ENCODE measurements around the gene COPA.

Gene COPA

DNA sequence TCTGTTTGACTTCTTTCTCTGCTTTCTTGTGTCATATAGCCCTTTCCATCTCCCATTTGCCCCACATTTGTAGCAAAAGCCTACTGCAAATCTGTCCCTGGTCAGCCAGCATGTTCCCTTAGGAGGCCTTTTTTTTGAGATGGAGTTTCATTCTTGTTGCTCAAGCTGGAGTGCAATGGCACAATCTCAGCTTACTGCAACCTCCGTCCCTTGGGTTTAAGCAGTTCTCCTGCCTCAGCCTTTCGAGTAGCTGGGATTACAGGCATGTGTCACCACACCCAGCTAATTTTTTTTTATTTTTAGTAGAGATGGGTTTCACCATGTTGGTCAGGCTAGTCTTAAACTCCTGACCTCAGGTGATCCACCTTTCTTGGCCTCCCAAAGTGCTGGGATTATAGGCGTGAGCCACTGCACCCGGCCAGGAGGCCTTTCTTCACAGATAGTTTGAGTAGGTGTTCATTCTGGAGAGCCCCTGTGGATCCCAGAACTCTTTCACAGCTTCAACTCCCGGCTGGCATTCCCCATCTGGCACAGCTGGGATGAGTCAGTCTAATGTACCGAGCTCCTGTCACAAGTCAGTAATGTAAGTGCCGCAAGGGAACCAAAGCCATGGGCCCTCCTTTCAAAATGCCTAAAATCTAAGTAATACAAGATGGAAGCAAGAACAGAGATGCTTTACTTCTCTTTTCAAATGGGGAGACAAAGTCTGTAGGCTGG, 14.4 kb upstream of the COPA start:
- H3K9me3 ChIP-seq (ENCODE audit: low read length), result no peaks in the 10 kb centered on the region
- H2AFZ ChIP-seq (ENCODE audit: low read depth, low read length), result no peak overlapping the region
- peaks cover 76% of the 10 kb centered on the region for H3K36me3 ChIP-seq (ENCODE audit: insufficient read depth, low read length)
- H3K4me1 ChIP-seq (ENCODE audit: insufficient read depth, low read length), result peaks cover 10% of the 10 kb centered on the region
- H3K27me3 ChIP-seq (ENCODE audit: insufficient read depth, low read length), result no peaks in the 10 kb centered on the region
- H3K4me3 ChIP-seq (ENCODE audit: low read length), result no peak overlapping the region

DNA sequence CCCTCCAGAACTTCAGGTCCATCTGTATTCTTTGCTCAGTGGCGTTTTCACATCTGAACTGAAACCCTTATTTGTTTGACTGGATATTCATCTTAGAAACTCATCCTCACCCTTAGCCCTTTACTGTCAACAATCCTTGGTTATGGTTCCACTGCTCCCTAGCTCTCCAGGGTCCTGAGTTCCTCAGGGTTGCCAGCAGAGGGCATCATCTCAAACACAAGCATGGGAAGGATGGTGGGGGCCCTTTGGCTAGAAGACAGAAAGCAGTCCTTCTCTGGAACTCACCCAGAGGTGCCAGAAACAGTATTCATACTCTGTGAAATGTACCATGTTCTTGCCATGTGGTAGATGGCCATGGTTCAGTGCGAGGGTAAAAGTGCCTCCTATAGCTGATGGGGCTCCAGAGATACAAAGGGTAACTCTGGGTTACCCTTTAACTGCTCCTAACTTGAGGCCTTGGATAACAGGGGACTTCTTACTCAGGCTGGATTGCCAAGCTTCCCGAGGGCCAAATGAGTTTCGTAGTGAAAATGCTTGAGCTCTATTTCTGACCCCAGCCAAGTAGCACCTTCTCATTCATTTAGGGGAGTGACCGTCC, 11.4 kb upstream of the COPA start:
- Histone ChIP-seq H3K9me3 (ENCODE audit: low read length) (no peaks in the 10 kb centered on the region), H3K4me1 (ENCODE audit: insufficient read depth, low read length) (no peaks in the 10 kb centered on the region), H3K27me3 (ENCODE audit: insufficient read depth, low read length) (no peaks in the 10 kb centered on the region), H3K4me3 (ENCODE audit: low read length) (no peak overlapping the region), H2AFZ (ENCODE audit: low read depth, low read length) (no peak overlapping the region), H3K36me3 (ENCODE audit: insufficient read depth, low read length) (peaks cover 87% of the 10 kb centered on the region)

DNA sequence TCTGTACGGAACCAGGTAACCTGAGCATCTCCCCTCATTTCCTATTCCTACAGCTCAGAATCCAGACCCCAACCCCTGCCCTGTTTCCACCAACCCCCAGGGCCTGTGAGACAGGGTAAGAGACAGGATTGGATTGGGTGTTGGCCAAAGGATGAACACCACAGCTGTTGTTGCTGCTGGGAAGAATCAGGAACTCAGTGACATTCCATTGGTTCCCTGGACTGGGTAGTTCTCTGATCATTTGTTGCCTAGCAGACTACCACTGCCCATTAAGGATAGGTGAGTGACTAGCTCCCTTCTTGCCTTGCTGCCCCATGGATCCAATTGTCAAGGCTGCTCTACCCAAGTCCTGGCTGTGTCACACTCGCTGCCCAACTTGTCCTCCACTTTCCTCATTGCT, 10.2 kb upstream of the COPA start:
- Histone ChIP-seq H3K4me3 (ENCODE audit: low read length) (no peak overlapping the region), H3K9me3 (ENCODE audit: low read length) (no peaks in the 10 kb centered on the region), H3K36me3 (ENCODE audit: insufficient read depth, low read length) (peaks cover 93% of the 10 kb centered on the region), H2AFZ (ENCODE audit: low read depth, low read length) (no peak overlapping the region), H3K27me3 (ENCODE audit: insufficient read depth, low read length) (no peaks in the 10 kb centered on the region), H3K4me1 (ENCODE audit: insufficient read depth, low read length) (no peaks in the 10 kb centered on the region)

DNA sequence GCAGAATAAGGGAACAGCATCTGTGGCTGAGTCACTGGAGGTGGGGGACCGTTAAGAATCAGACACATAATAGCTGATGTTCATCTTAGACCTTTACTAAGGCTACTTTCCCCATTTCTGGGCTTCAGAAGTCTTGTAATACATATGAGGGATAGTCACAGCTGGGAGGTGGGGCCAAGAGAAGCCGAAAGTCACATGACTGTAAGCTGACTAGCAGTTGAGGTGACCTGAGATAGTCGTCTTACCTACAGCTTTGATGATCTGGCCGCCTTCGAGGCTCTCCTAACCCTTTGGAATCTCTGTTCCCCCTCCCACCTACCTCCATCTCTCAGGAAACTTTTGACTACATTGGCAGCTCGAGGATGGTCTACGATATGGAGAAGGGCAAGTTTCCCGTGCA, 9.5 kb upstream of the COPA start:
- H3K4me1 ChIP-seq (ENCODE audit: insufficient read depth, low read length), result no peaks in the 10 kb centered on the region
- no peaks in the 10 kb centered on the region for H3K27me3 ChIP-seq (ENCODE audit: insufficient read depth, low read length)
- H3K9me3 ChIP-seq (ENCODE audit: low read length), result no peaks in the 10 kb centered on the region
- H3K36me3 ChIP-seq (ENCODE audit: insufficient read depth, low read length), result peaks cover 92% of the 10 kb centered on the region
- no peak overlapping the region for H2AFZ ChIP-seq (ENCODE audit: low read depth, low read length)
- H3K4me3 ChIP-seq (ENCODE audit: low read length), result no peak overlapping the region

DNA sequence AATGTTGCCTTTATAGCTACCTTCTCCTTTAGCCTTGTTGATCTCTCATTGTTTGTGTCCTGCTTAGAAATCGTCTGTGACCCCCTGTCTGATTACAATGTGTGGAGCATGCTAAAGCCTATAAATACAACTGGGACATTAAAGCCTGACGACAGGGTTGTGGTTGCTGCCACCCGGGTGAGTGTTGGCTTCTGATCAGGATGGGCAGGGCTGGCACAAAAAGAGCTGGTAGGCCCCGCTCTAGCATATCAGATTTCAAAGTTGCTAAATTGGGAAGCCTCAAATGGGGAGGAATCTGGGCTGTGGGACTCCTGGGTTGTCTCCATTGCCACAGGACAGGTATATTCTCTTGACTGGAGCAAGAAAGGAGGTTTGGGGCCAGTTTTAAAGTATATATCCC, 8.6 kb upstream of the COPA start:
- peaks cover 89% of the 10 kb centered on the region for H3K36me3 ChIP-seq (ENCODE audit: insufficient read depth, low read length)
- no peak overlapping the region for H2AFZ ChIP-seq (ENCODE audit: low read depth, low read length)
- no peaks in the 10 kb centered on the region for H3K9me3 ChIP-seq (ENCODE audit: low read length)
- no peak overlapping the region for H3K4me3 ChIP-seq (ENCODE audit: low read length)
- H3K4me1 ChIP-seq (ENCODE audit: insufficient read depth, low read length), result no peaks in the 10 kb centered on the region
- H3K27me3 ChIP-seq (ENCODE audit: insufficient read depth, low read length), result no peaks in the 10 kb centered on the region

DNA sequence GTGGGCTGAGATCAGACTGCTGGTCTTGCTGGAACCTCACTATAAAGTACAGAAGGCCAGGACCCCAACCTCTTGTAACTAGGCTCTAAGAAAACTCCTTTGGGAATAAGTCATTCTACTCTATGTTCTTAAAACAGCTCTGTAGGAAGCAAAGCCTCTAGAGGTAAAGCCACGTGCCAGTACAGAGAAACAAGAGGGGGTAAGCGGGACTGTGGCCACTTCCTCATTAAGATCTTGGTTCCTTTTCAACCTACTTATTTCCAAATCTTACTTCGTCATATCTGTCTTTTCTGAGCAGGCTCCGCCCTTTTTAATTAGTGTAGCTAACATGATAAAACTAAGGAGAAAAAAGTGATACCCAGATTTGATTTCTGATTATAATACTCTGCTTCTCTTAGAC, 3.9 kb upstream of the COPA start:
- Histone ChIP-seq H2AFZ (ENCODE audit: low read depth, low read length) (no peak overlapping the region), H3K27me3 (ENCODE audit: insufficient read depth, low read length) (no peaks in the 10 kb centered on the region), H3K4me1 (ENCODE audit: insufficient read depth, low read length) (peaks cover 11% of the 10 kb centered on the region), H3K4me3 (ENCODE audit: low read length) (no peak overlapping the region), H3K36me3 (ENCODE audit: insufficient read depth, low read length) (peaks cover 49% of the 10 kb centered on the region), H3K9me3 (ENCODE audit: low read length) (no peaks in the 10 kb centered on the region)

DNA sequence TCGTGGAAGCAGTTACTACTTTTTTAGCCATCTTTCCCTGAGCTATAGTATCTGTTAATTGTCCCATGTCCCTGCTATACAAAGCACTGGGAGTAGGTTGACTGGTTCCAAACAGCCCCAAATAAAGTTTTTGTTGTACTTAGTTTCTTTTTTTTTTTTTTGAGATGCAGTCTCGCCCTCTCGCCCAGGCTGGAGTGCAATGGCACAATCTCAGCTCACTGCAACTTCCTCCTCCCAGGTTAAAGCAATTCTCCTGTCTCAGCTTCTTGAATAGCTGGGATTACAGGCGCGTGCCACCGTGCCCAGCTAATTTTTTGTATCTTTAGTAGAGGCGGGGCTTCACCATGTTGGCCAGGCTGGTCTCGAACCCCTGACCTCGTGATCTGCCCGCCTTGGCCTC, 3.4 kb upstream of the COPA start:
- Histone ChIP-seq H3K36me3 (ENCODE audit: insufficient read depth, low read length) (peaks cover 44% of the 10 kb centered on the region), H2AFZ (ENCODE audit: low read depth, low read length) (no peak overlapping the region), H3K4me3 (ENCODE audit: low read length) (no peak overlapping the region), H3K27me3 (ENCODE audit: insufficient read depth, low read length) (no peaks in the 10 kb centered on the region), H3K4me1 (ENCODE audit: insufficient read depth, low read length) (peaks cover 15% of the 10 kb centered on the region), H3K9me3 (ENCODE audit: low read length) (no peaks in the 10 kb centered on the region)

DNA sequence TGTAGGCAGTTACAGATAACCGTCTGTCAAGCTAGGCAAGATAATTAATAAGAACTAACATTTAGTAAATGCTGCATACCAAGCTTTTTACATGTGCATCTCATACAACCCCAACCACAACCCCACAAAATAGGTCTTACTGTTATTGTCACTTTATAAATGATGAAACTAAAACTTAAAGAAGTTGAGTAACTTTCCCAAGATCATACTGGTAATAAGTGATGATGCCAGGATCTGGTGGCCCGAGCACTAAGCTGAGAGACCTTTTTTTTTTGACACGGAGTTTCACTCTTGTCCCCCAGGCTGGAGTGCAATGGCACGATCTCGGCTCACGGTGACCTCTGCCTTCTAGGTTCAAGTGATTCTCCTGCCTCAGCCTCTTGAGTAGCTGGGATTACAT, 1.9 kb upstream of the COPA start:
- Histone ChIP-seq H3K36me3 (ENCODE audit: insufficient read depth, low read length) (peaks cover 36% of the 10 kb centered on the region), H3K27me3 (ENCODE audit: insufficient read depth, low read length) (no peaks in the 10 kb centered on the region), H3K9me3 (ENCODE audit: low read length) (no peaks in the 10 kb centered on the region), H3K4me3 (ENCODE audit: low read length) (no peak overlapping the region), H3K4me1 (ENCODE audit: insufficient read depth, low read length) (peaks cover 26% of the 10 kb centered on the region), H2AFZ (ENCODE audit: low read depth, low read length) (no peak overlapping the region)

DNA sequence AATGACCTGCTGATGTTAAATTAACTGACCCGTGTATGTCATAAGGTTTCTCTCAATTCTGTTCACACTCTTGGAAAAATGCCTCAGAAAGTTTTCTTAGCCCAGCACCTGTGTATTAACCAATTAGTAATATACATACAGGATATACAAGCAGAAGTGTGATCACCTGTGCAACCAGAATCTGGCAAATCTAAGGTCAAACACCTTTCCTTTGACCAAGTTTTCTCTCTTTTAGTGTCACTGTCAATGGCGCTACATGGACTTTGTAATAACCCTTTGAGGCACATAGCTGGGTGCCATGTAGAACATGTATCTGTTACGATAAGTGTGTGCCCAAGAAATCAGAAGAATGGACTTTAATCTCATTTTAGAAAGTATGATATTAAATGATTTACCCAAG, 1.2 kb upstream of the COPA start:
- Histone ChIP-seq H3K36me3 (ENCODE audit: insufficient read depth, low read length) (peaks cover 35% of the 10 kb centered on the region), H3K4me3 (ENCODE audit: low read length) (peak overlapping the region; percentile 95), H3K4me1 (ENCODE audit: insufficient read depth, low read length) (peaks cover 26% of the 10 kb centered on the region)

DNA sequence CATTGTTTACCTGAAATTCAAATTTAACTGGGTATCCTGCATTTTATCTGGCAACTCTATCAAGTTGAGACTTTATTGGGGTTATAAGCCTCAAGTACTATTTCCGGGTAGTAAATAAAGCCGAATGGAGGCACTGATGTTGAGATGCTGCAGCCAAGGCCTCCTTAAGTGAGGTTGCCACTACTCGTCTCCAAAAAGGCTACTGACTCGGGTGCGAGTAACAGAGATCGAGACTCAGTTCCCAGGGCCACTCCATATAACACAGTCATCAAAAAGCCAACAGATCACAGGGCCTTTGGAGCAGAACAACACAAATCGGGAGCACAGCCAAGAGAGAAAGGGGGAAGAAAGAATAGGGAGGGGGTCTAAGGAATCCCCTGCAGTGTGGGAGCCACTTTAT, 524 bp downstream of the COPA start:
- Histone ChIP-seq H3K36me3 (ENCODE audit: insufficient read depth, low read length) (peaks cover 35% of the 10 kb centered on the region), H3K4me1 (ENCODE audit: insufficient read depth, low read length) (peaks cover 26% of the 10 kb centered on the region), H3K9me3 (ENCODE audit: low read length) (no peaks in the 10 kb centered on the region), H3K27me3 (ENCODE audit: insufficient read depth, low read length) (no peaks in the 10 kb centered on the region), H3K4me3 (ENCODE audit: low read length) (peak overlapping the region; percentile 95), H2AFZ (ENCODE audit: low read depth, low read length) (peak overlapping the region; percentile 11)

More for the DNA sequence above, 1.2 kb upstream of the COPA start:
- no peaks in the 10 kb centered on the region for H3K27me3 ChIP-seq (ENCODE audit: insufficient read depth, low read length)
- no peak overlapping the region for H2AFZ ChIP-seq (ENCODE audit: low read depth, low read length)
- H3K9me3 ChIP-seq (ENCODE audit: low read length), result no peaks in the 10 kb centered on the region

DNA sequence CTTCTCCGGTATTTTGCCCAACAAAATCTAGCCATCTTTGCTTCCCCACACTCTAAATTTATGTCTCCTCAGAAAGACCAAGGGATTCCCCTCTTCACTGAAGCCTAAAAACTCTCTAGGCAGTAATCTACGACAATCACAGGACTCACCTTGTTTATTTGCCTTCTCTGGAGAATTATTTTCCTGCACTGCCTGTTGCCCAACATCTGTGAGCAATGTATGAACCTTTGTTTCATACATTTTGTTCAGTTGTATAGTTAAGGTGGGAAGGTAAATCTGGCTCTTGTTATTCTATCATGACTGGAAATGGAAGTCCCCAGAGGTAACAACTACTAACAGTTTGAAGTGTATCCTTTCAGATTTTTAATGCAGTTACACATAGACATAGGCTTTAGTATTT, 2.2 kb downstream of the COPA start:
- Histone ChIP-seq H3K27me3 (ENCODE audit: insufficient read depth, low read length) (no peaks in the 10 kb centered on the region), H3K9me3 (ENCODE audit: low read length) (no peaks in the 10 kb centered on the region), H3K4me1 (ENCODE audit: insufficient read depth, low read length) (peaks cover 26% of the 10 kb centered on the region), H3K4me3 (ENCODE audit: low read length) (peak overlapping the region; percentile 24), H2AFZ (ENCODE audit: low read depth, low read length) (no peak overlapping the region), H3K36me3 (ENCODE audit: insufficient read depth, low read length) (peaks cover 42% of the 10 kb centered on the region)

DNA sequence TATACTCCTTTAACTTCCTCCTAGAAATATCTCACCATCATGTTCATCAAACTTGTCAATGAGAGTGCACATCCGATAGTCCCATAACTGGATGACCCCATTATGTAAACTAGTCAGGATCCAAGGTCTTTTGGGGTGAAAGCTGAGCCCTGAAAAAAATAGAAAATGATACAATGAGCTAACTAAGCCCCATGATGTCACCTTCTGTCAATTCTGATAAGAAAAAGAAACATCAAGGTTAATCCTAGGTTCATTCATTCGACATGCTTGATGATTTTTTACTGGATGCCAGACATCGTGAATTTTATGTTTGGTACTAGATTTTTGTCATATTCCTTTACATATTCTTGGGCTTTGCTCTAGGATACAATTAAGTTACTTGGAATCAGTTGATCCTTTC, 2.9 kb downstream of the COPA start:
- Histone ChIP-seq H3K9me3 (ENCODE audit: low read length) (no peaks in the 10 kb centered on the region), H2AFZ (ENCODE audit: low read depth, low read length) (no peak overlapping the region), H3K4me1 (ENCODE audit: insufficient read depth, low read length) (peaks cover 26% of the 10 kb centered on the region), H3K27me3 (ENCODE audit: insufficient read depth, low read length) (no peaks in the 10 kb centered on the region), H3K4me3 (ENCODE audit: low read length) (no peak overlapping the region), H3K36me3 (ENCODE audit: insufficient read depth, low read length) (peaks cover 43% of the 10 kb centered on the region)

DNA sequence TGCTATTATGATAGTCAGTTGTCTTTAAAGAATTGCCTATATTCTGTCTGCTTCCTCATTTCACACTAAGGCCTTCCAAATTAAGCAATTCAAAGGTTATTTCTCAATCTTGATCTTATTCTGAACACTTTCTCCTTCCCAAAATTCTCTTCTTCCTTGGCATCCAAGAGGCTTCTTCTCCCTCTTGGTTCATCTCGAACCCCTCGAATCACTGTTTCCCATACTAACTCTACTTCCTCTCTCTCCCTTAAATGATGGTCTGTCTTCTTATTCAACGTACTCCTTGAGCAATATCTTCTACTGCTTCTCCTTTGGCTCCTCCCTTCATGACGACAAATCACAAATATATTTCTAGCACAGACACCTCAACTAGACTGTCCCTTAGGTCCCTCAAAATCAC, 4.5 kb downstream of the COPA start:
- H2AFZ ChIP-seq (ENCODE audit: low read depth, low read length), result no peak overlapping the region
- no peak overlapping the region for H3K4me3 ChIP-seq (ENCODE audit: low read length)
- H3K27me3 ChIP-seq (ENCODE audit: insufficient read depth, low read length), result no peaks in the 10 kb centered on the region
- H3K4me1 ChIP-seq (ENCODE audit: insufficient read depth, low read length), result peaks cover 18% of the 10 kb centered on the region
- H3K36me3 ChIP-seq (ENCODE audit: insufficient read depth, low read length), result peaks cover 52% of the 10 kb centered on the region
- no peaks in the 10 kb centered on the region for H3K9me3 ChIP-seq (ENCODE audit: low read length)

DNA sequence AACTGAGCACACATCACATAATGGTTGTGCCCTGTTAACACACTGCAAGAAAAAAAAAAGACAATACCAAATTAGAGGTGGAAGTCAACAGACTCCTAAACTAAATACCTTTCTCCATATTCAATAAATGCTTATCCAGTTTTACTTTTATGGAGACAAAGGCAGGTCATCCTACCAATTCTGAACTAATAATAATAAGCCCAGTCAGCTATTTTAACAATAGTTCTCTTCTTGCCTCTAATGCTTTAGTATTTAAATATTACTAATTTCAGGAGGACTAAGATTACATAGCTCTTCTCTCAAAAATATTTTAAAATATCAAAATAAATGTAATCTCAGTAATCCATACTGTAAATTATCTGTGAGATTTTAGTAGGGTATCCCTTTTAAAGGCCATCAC, 10.5 kb downstream of the COPA start:
- H3K36me3 ChIP-seq (ENCODE audit: insufficient read depth, low read length), result peaks cover 68% of the 10 kb centered on the region
- no peaks in the 10 kb centered on the region for H3K9me3 ChIP-seq (ENCODE audit: low read length)
- H3K4me3 ChIP-seq (ENCODE audit: low read length), result no peak overlapping the region
- H3K27me3 ChIP-seq (ENCODE audit: insufficient read depth, low read length), result no peaks in the 10 kb centered on the region
- peaks cover 30% of the 10 kb centered on the region for H3K4me1 ChIP-seq (ENCODE audit: insufficient read depth, low read length)
- H2AFZ ChIP-seq (ENCODE audit: low read depth, low read length), result no peak overlapping the region
